ENCODE measurements around the gene NUDC. TPM values are rescaled to one million over a fixed set of nuclear protein-coding genes. Genes with fewer than 3 reads are reported as not detected.

The NUDC gene
- total and polyA plus RNA-seq, 2 of the 13 experiments (the other 11 are each of a cell fraction or from before 2014, with no cell fraction given): 34.7 to 104 TPM

- TF ChIP-seq ZNF501 (CRISPR knock-in tag; IDR thresholded peaks at IDR 0.05) (peak; percentile 90), ATF6 (CRISPR knock-in tag; conservative IDR thresholded peaks at IDR 0.05) (no peak), ZNF607 (CRISPR knock-in tag; IDR thresholded peaks at IDR 0.05; ENCODE audit: borderline replicate concordance) (peak; percentile 79), ZNF253 (CRISPR knock-in tag; IDR thresholded peaks at IDR 0.05; ENCODE audit: borderline replicate concordance) (peak; percentile 96; the same call in 1 of the 2 replicates), FOXP1 (IDR thresholded peaks at IDR 0.05) (no peak), FOXP1 (CRISPR knock-in tag; IDR thresholded peaks at IDR 0.05) (no peak), PREB (CRISPR knock-in tag; IDR thresholded peaks at IDR 0.05) (no peak), PHF21A (CRISPR knock-in tag; IDR thresholded peaks at IDR 0.05) (peak; percentile 51; the same call in 1 of the 2 replicates), SYNCRIP (IDR thresholded peaks at IDR 0.05; ENCODE audit: insufficient read depth, low read depth, low read length) (no peak), ZHX2 (IDR thresholded peaks at IDR 0.05; ENCODE audit: low read depth) (no peak; the same call in 1 of the 2 replicates), ZHX2 (CRISPR knock-in tag; IDR thresholded peaks at IDR 0.05; ENCODE audit: borderline replicate concordance) (0 out of 2 replicates have a peak, but pooled peaks have one; percentile 53)
Measured at GRCh38 chr1:26889551-26890466, 31.7 kb upstream of the NUDC start, which contains the start of gene GPN2 (continued).

All from HepG2 (cell line).